Suprapubic skin (tissue), 4 donors: ENCODE data around the gene ZNF300.

Experiments used
- EP300 ChIP-seq: sonication (generic); formaldehyde crosslinking; IDR thresholded peaks from one replicate; pipeline ENCODE4 v1.6.1; 2017; ENCODE audit warnings: antibody characterized with exemption
- POLR2A ChIP-seq, 2 donors: fragments of 450-650 bp; IDR thresholded peaks; one replicate each; pipeline ENCODE4 v1.6.1; 2017; ENCODE audit warnings: antibody characterized with exemption in 2 of 2, mild to moderate bottlenecking in 2 of 2, moderate library complexity in 2 of 2
- POLR2AphosphoS5 ChIP-seq, 3 donors: sonication (generic); formaldehyde crosslinking; IDR thresholded peaks; one replicate each; pipeline ENCODE4 v1.6.1; 2017; ENCODE audit warnings: antibody characterized with exemption in 3 of 3
- TF ChIP-seq, protein P1 (sequence below), 2 donors: fragments of 200-600 bp in 1 of 2; fragments of 450-650 bp in 1 of 2; sonication (generic) in 1 of 2; IDR thresholded peaks; one replicate each; pipeline ENCODE4 v1.5.1; 2016 to 2019; ENCODE audit warnings: antibody characterized with exemption in 2 of 2, mild to moderate bottlenecking in 1 of 2, moderate library complexity in 1 of 2

DNA sequence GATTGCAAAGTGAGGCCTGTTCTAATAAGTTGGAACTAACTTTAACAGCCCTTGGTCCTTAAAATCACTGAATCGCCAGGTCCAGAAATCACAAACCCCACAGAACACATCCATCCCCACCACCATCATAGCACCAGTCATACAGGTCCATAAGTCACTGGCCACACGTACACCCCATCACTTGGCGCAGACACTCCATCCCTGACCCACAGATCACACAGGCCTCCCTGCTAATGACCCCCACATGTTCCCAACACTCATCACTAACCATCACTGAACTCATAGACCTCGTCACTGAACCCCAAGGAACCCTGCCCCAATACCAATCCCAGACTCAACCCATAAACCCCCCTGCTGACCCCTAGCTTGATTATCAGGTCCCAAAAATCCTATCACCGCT, 41.2 kb upstream of the ZNF300 start:
- TF ChIP-seq POLR2AphosphoS5 (IDR thresholded peaks at IDR 0.05) (no peak), EP300 (no peak), POLR2A (IDR thresholded peaks at IDR 0.05) (no peak)
- TF ChIP-seq, protein P1, sequence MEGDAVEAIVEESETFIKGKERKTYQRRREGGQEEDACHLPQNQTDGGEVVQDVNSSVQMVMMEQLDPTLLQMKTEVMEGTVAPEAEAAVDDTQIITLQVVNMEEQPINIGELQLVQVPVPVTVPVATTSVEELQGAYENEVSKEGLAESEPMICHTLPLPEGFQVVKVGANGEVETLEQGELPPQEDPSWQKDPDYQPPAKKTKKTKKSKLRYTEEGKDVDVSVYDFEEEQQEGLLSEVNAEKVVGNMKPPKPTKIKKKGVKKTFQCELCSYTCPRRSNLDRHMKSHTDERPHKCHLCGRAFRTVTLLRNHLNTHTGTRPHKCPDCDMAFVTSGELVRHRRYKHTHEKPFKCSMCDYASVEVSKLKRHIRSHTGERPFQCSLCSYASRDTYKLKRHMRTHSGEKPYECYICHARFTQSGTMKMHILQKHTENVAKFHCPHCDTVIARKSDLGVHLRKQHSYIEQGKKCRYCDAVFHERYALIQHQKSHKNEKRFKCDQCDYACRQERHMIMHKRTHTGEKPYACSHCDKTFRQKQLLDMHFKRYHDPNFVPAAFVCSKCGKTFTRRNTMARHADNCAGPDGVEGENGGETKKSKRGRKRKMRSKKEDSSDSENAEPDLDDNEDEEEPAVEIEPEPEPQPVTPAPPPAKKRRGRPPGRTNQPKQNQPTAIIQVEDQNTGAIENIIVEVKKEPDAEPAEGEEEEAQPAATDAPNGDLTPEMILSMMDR (IDR thresholded peaks at IDR 0.05) = no peak
